ENCODE measurements around the gene ITPR2. TPM values are rescaled to one million over a fixed set of nuclear protein-coding genes. Genes with fewer than 3 reads are reported as not detected.

Gene ITPR2
- polyA plus RNA-seq, 1 experiment = 3.4 TPM

DNA sequence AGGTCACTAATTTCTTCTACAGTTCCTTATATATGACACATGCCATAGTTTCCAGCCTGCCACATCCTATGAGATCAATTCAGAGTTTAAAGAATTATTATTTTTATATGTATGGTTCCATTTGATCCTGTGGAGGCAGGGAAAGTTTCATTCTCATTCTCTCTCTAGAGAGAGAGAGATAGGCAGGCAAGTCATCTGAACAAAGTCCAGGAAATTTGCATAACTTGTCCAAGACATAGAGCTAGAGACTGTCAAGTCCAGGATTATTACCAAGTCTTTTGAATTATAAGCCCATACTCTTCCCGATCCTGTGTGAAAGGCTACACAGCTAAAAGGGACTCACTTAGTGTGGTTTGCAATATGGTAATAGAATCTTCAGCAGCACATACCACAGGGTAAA is 422.3 kb downstream of the ITPR2 start:
- DNase-seq (ENCODE audit: low read depth, low spot score) = no peak
- Histone ChIP-seq H3K9me3 (ENCODE audit: control insufficient read depth, insufficient read depth, low read length) (no peaks in the 10 kb centered on the region), H3K4me3 (ENCODE audit: low read depth, low read length) (no peak overlapping the region), H3K27ac (ENCODE audit: low read depth, low read length) (no peak overlapping the region), H3K27me3 (ENCODE audit: control insufficient read depth, insufficient read depth, low read length) (no peaks in the 10 kb centered on the region)
- ChIA-PET POLR2A (no interaction called here), CTCF (no interaction called here)
- no peak for TF ChIP-seq CTCF (IDR thresholded peaks at IDR 0.05; ENCODE audit: low read depth, low read length)

- H3K27me3 ChIP-seq (ENCODE audit: control insufficient read depth, insufficient read depth, low read length) = no peaks in the 10 kb centered on the region
- no peak overlapping the region for H3K4me3 ChIP-seq (ENCODE audit: low read depth, low read length)
- DNase-seq (ENCODE audit: low read depth, low spot score) = no peak
- CTCF ChIA-PET = interaction anchor here (0.6 to 0.7 kb wide), 2 partner anchors 15 to 222 kb away, joined by 3 to 9 read pairs; no protein-coding TSS in a partner anchor
- POLR2A ChIA-PET = no interaction called here
- TF ChIP-seq CTCF (IDR thresholded peaks at IDR 0.05; ENCODE audit: low read depth, low read length) = no peak
- H3K27ac ChIP-seq (ENCODE audit: low read depth, low read length) = no peak overlapping the region
- no peaks in the 10 kb centered on the region for H3K9me3 ChIP-seq (ENCODE audit: control insufficient read depth, insufficient read depth, low read length)
Observed at GRCh38 chr12:26406813-26407212, 426.2 kb downstream of the ITPR2 start.

- CTCF ChIA-PET = interaction anchor here (0.6 to 0.7 kb wide), 2 partner anchors 15 to 222 kb away, joined by 3 to 9 read pairs; no protein-coding TSS in a partner anchor
- Histone ChIP-seq H3K4me3 (ENCODE audit: low read depth, low read length) (no peak overlapping the region), H3K27me3 (ENCODE audit: control insufficient read depth, insufficient read depth, low read length) (no peaks in the 10 kb centered on the region)
Observed at GRCh38 chr12:26406391-26406790, 426.6 kb downstream of the ITPR2 start.

GRCh38 chr12:26403601-26404000 is 429.4 kb downstream of the ITPR2 start:
- H3K27ac ChIP-seq (ENCODE audit: low read depth, low read length) = no peak overlapping the region
- ChIA-PET POLR2A (no interaction called here), CTCF (no interaction called here)
- H3K4me3 ChIP-seq (ENCODE audit: low read depth, low read length) = no peak overlapping the region
- H3K9me3 ChIP-seq (ENCODE audit: control insufficient read depth, insufficient read depth, low read length) = no peaks in the 10 kb centered on the region
- DNase-seq (ENCODE audit: low read depth, low spot score) = no peak
- no peaks in the 10 kb centered on the region for H3K27me3 ChIP-seq (ENCODE audit: control insufficient read depth, insufficient read depth, low read length)
- TF ChIP-seq CTCF (IDR thresholded peaks at IDR 0.05; ENCODE audit: low read depth, low read length) = no peak

More at GRCh38 chr12:26406391-26406790, 426.6 kb downstream of the ITPR2 start:
- DNase-seq (ENCODE audit: low read depth, low spot score) = no peak
- Histone ChIP-seq H3K27ac (ENCODE audit: low read depth, low read length) (no peak overlapping the region), H3K9me3 (ENCODE audit: control insufficient read depth, insufficient read depth, low read length) (no peaks in the 10 kb centered on the region)
- POLR2A ChIA-PET = no interaction called here
- TF ChIP-seq CTCF (IDR thresholded peaks at IDR 0.05; ENCODE audit: low read depth, low read length) = no peak

DNA sequence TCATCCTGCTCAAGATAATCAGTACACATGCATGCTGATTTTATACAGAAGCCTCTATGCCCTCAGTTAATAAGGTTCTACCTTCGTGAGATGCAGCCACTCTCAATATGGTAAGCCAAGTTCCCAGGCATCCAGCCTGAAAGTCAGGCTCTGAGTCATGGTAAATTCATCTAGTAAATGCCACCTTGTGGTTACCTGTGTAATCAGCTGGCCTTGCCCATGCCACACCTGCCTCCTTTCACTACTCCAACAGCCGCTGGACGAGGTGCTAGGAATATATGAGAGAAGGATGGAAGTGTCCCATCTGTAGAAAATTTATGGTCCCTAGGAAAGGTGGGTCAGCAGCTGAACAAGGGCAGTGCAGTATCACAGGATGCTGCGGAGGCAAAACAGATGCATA is 430.3 kb downstream of the ITPR2 start:
- H3K27me3 ChIP-seq (ENCODE audit: control insufficient read depth, insufficient read depth, low read length) = no peaks in the 10 kb centered on the region
- H3K9me3 ChIP-seq (ENCODE audit: control insufficient read depth, insufficient read depth, low read length) = no peaks in the 10 kb centered on the region
- no peak overlapping the region for H3K4me3 ChIP-seq (ENCODE audit: low read depth, low read length)
- POLR2A ChIA-PET = no interaction called here
- CTCF ChIA-PET = interaction anchor here (0.6 kb wide), 1 partner anchor 333 kb away, joined by 3 read pairs; no protein-coding TSS in a partner anchor
- no peak for TF ChIP-seq CTCF (IDR thresholded peaks at IDR 0.05; ENCODE audit: low read depth, low read length)
- no peak overlapping the region for H3K27ac ChIP-seq (ENCODE audit: low read depth, low read length)
- DNase-seq (ENCODE audit: low read depth, low spot score) = no peak
